GM19468 (cell line): ENCODE data around the gene PGM3.

Source experiments
- ATAC-seq: cut with Tn5 transposase; IDR thresholded peaks from one replicate; pipeline ENCODE4 v1.9.1; 2021; ENCODE audit warnings: mild to moderate bottlenecking, moderate library complexity, moderate number of reproducible peaks; ENCODE audit not compliant: unreplicated experiment; ENCODE audit errors: extremely low read depth

The PGM3 gene

GRCh38 chr6:83124553-83124952, 68.5 kb downstream of the PGM3 start:
- no peak for ATAC-seq

GRCh38 chr6:83119742-83120300, 73.2 kb downstream of the PGM3 start:
- ATAC-seq = no peak

GRCh38 chr6:83117802-83118201, 75.3 kb downstream of the PGM3 start:
- no peak for ATAC-seq
